ENCODE results near the gene CCR6.

CCR6 gene

DNA sequence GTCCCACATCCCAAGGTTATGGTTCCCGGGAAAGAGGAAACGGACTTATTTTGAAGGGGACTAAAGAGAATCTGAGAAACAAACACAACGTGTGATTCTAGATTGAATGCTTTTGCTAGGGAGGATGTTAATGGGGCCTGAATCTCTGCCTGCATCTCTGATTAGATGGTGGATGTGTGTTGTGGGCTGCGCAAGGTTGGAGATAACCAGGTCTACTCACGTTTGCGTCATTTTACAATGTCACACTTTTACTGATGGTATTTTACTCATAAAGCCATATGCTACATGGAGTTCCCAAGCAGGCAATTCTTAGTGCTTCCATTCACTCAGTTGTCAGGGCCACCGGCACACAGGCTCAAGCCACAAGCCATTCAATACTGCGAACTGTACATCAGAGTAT lies 23.2 kb upstream of the CCR6 start:
- no peak for DNase-seq (ENCODE audit: low spot score)

DNA sequence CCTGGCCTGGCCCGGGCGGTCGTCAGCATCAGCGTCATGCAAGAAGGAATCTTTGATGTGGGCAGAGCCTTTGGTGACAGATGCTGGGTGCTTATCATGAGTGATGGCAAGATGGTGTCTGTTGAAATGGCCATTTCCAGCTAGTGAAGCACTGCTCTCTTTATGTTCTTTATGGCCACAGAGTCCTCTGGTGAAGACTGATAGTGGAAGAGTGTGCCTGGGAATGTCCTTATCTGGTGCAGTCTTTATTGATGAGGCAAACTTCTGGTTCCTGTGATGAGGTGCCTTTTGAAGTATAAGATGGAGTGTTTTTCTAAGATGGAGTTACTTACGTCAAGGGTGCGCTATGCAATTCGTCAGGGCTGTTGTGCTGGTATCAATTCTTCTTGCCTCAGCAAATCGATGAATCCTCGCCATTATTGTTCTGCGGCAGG lies 22.6 kb upstream of the CCR6 start:
- DNase-seq (ENCODE audit: low spot score), result no peak

DNA sequence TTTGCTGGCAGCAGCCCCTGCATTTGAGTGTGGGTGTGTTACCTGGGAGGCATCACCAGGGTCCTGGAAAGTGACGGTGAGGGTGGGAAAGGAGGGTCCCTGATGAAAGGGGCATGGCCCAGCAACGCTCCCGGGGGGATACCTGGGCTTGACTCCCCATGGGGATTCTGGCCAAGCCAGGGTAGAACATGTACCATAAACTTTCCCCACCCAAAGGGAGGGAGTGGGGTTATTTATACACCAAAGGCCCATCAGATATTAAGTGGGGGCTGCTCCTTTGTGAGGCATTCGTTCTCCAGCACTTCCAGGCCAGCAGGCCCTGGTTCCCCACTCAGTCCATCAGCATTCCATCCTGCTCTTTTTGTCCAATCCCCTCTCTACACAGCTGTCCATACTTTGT lies 20.6 kb upstream of the CCR6 start:
- no peak for DNase-seq (ENCODE audit: low spot score)

DNA sequence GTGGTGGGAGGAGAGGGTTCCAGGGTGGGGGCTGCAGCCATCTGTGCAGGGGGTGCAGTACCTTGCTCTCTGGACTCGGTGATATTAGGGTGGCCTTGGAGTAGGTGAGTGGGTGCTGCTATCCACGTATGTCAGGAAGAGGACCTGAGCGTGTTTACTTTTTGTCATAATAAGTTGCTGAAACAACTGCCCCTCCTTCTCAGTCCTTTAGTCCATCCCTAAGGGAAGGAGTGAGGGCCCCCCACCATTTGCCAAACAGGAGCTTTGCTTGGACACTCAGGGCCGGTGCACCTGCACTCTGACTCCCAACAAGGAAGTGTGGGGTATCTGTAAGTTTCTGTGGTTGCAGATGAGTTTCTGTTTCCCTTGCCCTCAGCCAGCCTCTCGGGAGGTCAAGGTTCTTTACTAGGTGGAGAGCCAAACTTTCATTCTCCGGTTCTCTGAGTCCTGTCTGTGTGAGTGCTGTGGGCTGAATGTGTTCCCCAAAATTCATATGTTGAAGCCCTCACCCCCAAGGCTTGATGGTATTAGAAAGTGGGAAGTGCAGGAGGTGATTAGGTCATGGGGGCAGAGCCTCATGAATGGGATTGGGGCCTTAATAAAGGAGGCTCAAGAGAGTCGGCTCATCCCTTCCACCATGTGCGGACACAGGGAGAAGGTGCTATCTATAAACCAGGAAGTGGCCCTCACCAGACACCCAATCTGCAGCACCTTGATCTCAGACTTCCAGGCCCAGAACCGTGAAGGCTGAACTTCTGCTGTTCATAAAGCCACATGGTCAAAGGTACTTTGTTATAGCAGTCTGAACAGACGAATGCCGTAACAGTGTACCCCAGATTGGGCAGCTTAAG lies 19.6 kb upstream of the CCR6 start:
- DNase-seq (ENCODE audit: low spot score), result no peak

DNA sequence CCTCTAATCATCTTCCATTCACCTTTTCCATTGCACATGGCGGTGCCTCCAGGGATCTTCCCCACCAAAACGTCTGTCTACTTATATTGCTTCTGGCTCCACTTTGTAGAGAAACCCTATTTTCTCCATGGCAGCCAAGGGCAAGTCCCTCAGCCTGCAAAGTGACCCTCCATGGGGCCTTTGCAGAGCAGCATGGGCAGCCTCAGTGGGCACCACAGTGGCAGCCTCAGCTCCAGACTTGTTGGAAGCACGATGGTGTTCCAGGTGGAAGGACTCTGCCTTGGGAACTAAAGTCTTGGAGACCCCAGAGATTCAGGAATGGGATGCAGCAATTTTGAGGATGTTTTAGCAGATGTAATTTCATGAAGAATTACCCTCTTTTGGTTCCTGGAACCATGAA lies 18.5 kb upstream of the CCR6 start:
- no peak for DNase-seq (ENCODE audit: low spot score)

DNA sequence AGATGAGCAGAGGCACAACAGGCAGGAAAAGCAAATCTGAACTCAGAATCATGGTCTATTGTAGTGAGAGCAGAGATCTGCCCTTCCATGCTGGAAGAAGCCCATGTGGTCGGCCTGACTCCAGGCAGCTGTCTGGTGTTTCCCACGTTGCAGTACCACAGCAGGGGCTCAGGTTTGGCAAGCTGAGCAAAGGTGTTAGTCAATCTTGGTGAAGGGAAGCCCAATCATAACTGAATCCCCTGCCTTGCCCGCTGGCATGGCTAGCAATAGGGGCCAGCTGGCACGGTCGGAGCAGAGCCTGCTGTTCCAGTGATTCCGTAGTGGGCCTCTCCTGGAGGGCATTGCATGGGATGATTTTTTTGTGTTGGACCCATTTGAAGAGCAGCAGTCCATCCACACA lies 17.8 kb upstream of the CCR6 start:
- no peak for DNase-seq (ENCODE audit: low spot score)

DNA sequence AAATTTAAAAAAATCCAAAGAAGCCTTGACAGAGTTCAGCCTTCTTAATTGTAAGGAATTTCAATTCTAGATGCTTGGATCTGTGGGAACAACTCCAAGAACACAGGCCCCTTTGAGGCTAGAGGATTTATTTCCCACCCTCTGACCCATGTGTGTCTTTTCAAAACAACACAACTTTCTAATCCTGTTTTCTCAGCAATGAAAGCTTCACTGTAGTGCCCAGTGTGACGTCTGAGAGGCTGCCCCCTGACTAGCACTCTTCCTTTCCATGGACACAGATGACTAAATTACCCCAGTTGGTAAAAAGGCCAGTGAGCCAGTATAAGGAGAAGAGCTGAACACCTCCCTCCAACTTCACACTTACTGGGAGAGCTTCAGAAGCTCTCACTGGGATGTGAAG lies 16.5 kb upstream of the CCR6 start:
- DNase-seq (ENCODE audit: low spot score), result no peak

DNA sequence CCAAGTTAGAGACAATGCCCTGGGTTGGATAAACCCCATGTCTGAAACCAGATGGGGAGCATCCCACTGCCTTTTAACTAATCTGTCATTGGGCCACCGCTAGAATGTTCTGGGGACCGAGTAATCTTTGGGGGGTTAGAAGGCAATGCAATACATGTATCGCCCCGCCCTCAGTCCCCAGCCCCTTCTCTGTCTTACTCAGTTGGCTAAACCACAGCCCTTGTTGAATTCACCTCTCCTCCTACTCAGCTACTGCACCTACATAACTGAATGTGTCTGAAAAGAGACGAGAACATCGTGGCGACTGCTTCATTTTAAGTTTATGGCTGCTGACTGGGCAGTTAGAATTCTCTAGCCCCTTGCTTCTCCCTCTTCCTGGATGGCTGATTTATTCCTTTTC lies 15.1 kb upstream of the CCR6 start:
- no peak for DNase-seq (ENCODE audit: low spot score)

DNA sequence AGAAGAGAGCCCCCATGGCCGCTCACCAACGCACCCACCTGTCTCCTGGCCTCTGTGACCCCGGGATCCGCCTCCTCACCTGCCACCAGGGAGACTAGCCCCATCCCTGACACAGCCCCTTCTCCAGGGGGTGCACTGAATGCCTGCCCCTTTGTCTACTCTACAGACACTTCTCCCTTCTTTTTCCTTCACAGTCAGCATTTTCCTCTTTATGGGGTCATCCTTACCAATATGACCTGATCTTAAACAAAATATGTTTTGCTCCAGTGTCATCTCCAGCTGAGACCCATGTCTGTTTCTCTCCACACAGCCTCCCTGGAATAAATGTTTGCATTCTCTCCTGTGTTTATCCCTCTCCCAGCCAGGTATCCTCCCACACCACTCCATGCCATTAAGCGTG lies 14.6 kb upstream of the CCR6 start:
- no peak for DNase-seq (ENCODE audit: low spot score)

DNA sequence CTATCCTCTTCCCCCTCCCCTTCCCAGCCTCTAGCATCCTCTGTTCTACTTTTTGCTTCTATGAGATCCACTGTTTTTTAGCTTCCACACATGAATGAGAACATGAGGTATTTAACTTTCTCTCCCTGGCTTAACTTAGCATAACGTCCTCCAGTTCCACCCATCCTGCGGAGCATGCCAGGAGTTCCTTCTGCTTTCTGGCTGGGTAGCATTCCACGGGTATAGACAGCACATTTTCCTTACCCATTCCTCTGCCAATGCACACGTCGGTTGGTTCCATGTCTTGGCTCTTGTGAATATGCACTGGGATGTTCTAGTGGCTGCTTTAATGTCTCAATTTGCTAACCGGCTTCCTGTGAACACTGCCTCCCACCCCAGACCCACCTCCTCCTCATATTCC lies 13.2 kb upstream of the CCR6 start:
- no peak for DNase-seq (ENCODE audit: low spot score)

DNA sequence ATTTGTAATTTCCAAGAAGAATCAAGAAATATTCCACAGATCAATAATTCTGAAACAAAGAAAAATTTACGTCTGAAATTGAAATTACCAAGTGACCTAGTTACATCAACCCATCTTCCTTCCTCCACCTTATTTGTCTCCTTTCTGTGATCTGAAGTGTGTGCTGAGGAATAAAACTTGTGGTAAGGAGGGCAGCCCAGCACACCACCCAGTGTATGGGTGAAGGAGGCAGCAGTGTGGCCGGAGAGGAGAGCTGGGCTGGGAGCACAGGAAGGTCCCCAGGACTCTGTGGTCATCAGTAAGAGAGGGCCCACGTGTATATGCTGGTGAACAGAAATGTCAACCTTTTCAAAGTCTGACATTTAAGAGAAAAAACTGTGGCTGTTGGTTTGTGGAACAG lies 11.3 kb upstream of the CCR6 start:
- DNase-seq (ENCODE audit: low spot score), result no peak

DNA sequence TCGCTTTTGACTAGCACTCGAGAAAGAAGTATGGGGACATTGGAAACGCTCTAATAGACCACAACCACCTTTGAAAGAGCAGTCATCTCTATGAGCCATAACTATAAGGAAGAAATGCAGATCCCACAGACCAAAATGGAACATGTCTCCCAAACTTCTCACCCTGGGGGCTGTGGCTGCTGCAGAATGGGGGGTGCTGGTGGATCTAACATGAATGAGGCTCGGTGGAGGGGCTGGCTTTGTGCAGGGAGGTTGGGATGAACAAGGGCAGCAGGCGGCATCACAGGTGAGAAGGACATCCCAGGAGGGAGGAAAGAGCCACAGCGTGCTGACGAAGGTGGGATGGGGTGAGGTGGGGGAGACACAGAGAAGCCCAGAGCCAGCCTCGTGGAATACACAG lies 10.5 kb upstream of the CCR6 start:
- DNase-seq (ENCODE audit: low spot score), result no peak

DNA sequence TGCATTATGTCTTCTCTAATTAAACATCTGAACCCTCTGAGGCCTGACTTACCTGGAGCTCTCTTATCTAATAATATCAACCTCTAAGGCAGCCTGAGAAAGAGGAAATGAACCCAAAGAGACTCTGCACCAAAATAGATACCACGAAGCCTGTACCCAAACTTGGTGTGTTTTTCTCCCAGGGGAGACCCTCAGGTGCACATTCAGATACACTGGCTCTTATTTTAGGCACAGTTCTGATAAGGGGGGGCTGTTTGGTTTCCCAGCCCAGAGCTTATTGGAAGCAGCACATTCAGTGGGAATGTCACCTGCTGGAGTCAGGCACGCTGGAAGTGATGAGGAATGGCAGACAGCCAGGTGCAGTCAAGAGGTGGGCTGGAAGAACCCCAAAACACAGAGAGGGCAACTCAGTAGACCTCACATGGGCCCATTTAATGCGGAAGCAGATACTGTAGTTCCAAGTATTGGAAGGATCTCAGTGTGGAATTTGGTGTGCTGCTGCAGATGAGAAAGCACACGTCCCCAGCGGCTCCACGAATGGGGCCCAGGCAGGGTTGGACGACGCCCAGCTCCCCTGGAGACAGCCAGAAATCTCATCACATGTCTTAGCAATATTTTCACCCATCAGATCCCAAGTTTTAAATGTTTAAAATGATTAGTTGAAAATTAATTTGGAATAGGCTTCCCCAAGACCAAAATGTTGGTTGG lies 9.7 kb upstream of the CCR6 start:
- DNase-seq (ENCODE audit: low spot score), result no peak

DNA sequence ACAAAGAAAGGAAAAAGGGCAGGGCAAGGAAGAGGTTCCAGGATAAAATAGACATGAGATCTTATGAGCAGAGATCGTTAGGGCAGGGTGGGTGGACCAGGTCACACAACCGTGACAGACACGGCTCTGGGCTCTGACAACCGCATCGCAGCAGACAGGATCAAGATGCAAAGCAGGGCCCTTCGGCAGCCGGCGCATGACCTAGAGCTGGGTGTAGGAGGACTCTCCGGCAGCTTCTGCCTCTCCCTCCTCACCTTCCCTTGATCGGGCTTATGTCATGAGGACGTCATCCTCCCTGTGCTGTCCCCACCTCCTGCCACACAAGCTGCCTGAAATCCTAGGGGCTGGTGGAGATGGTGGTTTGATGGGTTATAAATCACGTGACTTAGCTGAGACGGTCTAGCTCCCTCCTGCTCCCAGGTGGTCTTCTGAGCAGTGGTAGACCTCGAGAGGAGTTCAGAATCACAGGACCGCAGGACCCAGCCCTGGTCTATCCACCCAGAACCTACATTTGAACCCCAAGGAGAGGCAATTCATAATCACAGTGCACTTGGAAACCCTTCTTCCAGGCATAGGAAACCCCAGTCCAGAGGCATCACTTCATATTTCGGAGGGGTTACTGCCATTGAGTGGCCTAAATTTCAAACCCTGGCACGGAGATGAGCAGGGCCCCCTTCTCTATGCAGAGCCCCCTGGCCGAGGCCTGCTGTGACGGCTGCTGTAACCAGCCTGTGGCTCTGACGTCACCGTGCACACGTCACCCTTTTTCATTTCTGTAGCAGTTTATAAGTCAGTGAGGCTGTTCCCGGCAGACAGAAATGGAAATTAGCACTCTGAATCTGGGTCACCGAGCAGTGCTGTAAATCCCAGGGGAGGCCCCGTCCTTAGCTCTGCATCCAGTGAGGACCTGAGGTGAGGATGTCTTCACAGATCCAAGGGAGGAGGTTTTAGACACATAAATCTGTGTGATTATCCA lies 8.7 kb upstream of the CCR6 start:
- no peak for DNase-seq (ENCODE audit: low spot score)

DNA sequence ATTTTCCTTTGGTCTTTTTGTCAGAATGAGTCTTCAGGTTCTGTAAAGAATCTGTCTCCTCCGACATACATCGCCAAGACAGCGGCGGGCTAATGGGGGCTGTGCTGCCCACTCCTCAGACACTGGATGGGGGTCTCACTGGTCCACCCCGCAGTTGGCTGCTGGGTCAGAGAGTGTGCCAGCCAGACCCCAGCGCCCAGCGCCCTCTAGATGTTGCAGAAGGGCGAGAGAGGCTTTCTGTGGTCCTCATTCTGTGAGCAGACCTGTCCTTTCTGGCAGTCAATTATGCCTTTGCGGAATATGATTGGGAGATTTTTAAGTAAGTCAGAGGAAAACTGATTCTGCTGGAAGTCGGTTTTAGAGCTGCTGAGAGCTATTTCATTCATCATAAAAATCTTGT lies 7.8 kb upstream of the CCR6 start:
- DNase-seq (ENCODE audit: low spot score), result no peak

DNA sequence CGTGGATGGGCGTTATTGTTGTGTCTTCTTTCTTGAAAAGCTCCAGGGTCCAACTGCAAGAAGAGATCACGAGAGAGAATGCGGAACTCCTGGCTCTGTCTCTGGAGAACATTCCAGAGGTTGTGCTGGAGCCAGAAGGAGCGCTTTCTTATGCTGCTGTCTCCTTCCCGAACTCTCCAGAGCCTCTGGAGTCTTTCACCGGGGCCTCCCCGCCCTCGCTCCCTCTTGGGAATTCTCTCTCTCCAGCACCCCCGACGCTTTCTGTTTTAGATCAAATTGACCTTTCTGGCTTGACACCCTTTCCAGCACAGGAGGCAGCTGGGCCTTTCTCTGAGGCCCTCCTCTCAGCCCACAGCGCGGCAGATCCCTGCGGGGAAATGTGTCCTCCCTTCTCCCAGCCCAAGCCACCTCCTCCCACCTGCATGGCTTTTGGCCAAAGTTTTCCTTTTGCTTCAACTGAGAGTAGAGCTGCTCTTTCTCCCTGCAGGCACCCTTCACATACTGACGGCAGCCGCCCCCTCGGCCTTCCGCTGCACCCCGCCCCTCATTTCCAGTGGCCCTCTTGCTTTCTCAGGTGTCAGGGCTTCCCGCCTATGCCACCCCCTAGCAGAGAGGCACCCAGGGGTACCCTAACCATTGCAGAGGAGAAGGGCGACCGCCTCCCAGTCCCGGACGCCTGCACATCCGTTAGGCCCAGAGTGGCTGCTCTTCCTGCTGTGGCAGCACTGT lies 6.6 kb upstream of the CCR6 start:
- no peak for DNase-seq (ENCODE audit: low spot score)

DNA sequence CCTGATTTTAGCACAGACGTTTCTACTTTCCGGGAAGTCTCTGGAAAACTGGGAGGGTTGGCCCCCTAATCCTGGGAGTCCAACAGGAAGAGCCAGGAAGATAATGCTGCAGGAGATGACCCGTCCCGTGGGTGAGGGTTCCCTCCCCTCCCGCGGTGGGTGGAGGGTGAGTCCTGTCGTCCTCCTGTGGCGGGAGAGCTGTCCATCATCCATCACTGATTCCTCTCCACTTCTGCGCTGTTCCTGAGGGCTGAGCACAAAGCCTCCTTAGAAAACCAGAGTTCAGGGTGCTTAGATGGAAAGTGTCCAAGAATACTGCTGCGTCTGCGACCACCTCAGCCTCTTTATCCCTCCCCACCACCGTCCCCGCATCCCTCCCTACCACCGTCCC lies 6.1 kb upstream of the CCR6 start:
- no peak for DNase-seq (ENCODE audit: low spot score)

DNA sequence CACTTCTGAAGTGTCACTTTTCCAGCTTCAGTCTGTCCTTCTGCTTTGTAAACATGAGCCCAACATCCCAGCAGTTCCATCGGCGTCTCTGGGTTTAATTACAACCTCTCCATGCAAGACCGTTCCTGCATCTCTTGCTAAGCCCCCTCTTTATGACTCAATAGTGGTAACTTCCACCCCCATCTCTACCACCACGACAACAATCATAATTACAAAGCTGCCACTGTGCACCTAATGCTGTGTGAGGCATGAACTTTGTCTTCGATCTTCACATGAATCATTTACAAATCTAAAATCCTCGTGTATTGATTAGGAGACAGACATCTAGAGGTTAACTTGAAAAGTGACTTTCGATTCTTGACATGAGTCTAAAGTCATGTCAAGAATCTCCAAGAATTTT lies 4.9 kb upstream of the CCR6 start:
- DNase-seq (ENCODE audit: low spot score), result no peak

DNA sequence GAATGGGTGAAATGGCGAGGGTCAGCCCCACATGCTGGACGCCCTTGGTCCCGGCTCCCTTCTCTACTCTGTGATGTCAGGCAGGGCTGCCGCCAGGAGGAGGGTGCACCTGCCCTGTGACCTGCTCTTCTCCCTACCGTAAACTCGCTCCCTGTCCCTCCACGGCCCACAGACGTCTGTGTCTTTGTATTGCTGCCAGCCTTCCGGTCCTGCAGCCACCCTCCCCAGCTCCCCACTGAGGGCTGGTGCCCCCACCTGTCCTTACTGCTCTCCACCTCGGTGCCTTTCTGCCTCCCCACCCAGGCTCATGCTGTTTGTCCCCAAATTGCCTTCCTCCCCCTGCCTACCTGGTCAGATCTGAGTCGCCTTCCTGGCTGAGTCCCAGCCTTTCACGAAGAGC lies 4.1 kb upstream of the CCR6 start:
- no peak for DNase-seq (ENCODE audit: low spot score)

DNA sequence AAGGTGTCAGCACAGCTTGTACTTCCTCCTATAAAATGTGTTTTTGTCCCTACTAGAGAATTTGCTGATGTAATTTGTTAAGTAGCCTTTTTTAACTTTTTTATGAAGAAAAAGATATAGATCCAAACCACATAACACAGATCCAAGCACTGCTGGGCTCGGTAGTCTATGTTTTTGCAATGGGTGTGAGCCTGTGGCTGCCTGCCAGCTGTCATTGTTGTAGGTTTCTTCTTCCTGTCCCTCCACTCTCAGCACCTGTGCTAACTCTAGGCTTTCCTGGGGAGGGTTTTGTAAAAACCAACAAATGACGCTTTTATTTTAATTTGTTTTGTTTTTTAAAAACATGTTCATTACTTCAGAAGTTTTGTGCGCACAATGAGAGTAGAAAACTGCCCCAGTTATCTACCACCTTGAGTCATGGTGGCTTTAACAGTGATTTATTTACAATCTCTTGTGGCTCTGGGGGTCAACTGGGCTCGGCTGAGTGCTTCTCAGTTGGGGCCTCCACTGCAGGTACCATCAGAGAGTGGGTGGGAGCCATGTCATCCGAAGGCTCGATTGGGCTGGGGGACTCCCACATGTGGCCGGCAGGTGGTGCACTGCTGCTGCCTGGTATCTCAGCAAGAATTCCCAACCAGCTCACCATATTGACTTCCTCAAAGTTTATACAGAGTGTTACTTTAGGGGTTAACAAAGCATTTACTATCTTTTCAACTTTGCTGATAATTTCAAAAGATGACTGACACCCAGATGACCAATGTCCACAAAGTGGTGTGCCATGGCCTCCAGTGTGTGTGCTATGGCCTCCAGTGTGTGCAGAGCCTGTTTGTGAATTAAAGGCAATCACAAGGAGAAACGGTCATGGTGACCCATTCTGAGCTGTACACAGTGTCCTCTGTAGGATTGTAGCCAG lies 3.0 kb upstream of the CCR6 start:
- no peak for DNase-seq (ENCODE audit: low spot score)

DNA sequence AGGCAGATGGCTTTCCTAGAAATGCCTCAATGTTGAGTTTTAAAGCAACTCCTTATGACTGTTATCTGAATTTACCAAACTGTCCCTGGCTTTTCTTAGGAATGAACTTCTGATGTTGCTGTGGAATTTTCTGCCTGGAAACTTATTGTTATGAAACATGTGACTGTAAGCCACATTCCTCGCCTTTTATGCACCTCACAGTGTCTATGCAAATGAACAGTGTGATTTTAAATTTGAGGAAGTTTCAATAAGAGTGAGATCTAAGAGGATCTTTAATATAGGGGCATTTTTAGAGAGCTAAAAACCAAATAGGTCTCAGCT lies 2.4 kb upstream of the CCR6 start:
- no peak for DNase-seq (ENCODE audit: low spot score)

All from D341Med (cell line).